ENCODE results near the gene ATF6.

ATF6 gene

GRCh38 chr1:161945306-161946060 lies 179.4 kb downstream of the ATF6 start:
- DNase-seq = no peak

GRCh38 chr1:161946071-161946987 lies 180.2 kb downstream of the ATF6 start:
- DNase-seq = no peak

- DNase-seq = no peak
These were observed 182.3 kb downstream of the ATF6 start for GRCh38 chr1:161948435-161948834.

GRCh38 chr1:161949548-161949947 lies 183.4 kb downstream of the ATF6 start:
- no peak for DNase-seq

GRCh38 chr1:161950377-161950776 lies 184.3 kb downstream of the ATF6 start:
- no peak for DNase-seq

- DNase-seq = no peak
These were observed 185.5 kb downstream of the ATF6 start for GRCh38 chr1:161951646-161952045.

- DNase-seq = no peak
These were observed 186.6 kb downstream of the ATF6 start for GRCh38 chr1:161952607-161953172.

- DNase-seq = no peak
These were observed 187.3 kb downstream of the ATF6 start for GRCh38 chr1:161953256-161953920.

GRCh38 chr1:161954050-161954449 lies 187.9 kb downstream of the ATF6 start:
- no peak for DNase-seq

- DNase-seq = no peak
These were observed 188.3 kb downstream of the ATF6 start for GRCh38 chr1:161954466-161954865.

GRCh38 chr1:161955606-161956005 lies 189.5 kb downstream of the ATF6 start:
- DNase-seq = no peak

- DNase-seq = no peak
These were observed 190.0 kb downstream of the ATF6 start for GRCh38 chr1:161956097-161956496.

GRCh38 chr1:161956930-161957329 lies 190.8 kb downstream of the ATF6 start:
- no peak for DNase-seq

- DNase-seq = no peak
These were observed 192.3 kb downstream of the ATF6 start for GRCh38 chr1:161958425-161958824.

GRCh38 chr1:161962091-161962887 lies 196.2 kb downstream of the ATF6 start:
- DNase-seq = no peak

GRCh38 chr1:161966067-161966466 lies 199.9 kb downstream of the ATF6 start:
- DNase-seq = no peak

- DNase-seq = no peak
These were observed 203.9 kb downstream of the ATF6 start for GRCh38 chr1:161970036-161970435.

GRCh38 chr1:161970633-161971032 lies 204.5 kb downstream of the ATF6 start:
- DNase-seq = no peak

- DNase-seq = no peak
These were observed 206.7 kb downstream of the ATF6 start for GRCh38 chr1:161972828-161973227.

- DNase-seq = no peak
These were observed 208.1 kb downstream of the ATF6 start for GRCh38 chr1:161973924-161974845.
